Keratinocyte (primary cell): ENCODE results near the gene LMAN1. TPM values are rescaled to one million over a fixed set of nuclear protein-coding genes. Genes with fewer than 3 reads are reported as not detected.

Experiments
- DNase-seq: peaks from one replicate; pipeline ENCODE4 v3.0.0-alpha.2; 2011; ENCODE audit warnings: low read depth, missing footprints, low spot score
- FAIRE-seq: peaks from 2 replicates; lab custom pipeline; 2011; peaks lifted over from hg19 to GRCh38; lab: Jason Lieb, UNC
- H2AFZ ChIP-seq: 2 replicates; pipeline ENCODE4 v1.6.0; 2012; ENCODE audit warnings: low read length, control low read depth, inconsistent platforms; ENCODE audit not compliant: control insufficient read depth
- H3K27ac ChIP-seq: 2 replicates; pipeline ENCODE4 v1.5.1; 2011; ENCODE audit warnings: low read length; ENCODE audit not compliant: control insufficient read depth, insufficient read depth
- H3K27me3 ChIP-seq: 3 replicates; pipeline ENCODE4 v1.6.0; 2011; ENCODE audit warnings: low read length; ENCODE audit not compliant: control insufficient read depth, insufficient read depth; ENCODE audit errors: extremely low read depth
- H3K36me3 ChIP-seq, 2 experiments: 2 replicates in 1 of 2; 3 replicates in 1 of 2; pipeline ENCODE4 v1.5.1; 2011; ENCODE audit warnings: low read length in 2 of 2, mild to moderate bottlenecking in 1 of 2; ENCODE audit not compliant: control insufficient read depth in 2 of 2, insufficient read depth in 2 of 2; ENCODE audit errors: extremely low read depth in 1 of 2
- H3K4me1 ChIP-seq: 3 replicates; pipeline ENCODE4 v1.5.1; 2011; ENCODE audit warnings: low read length; ENCODE audit not compliant: control insufficient read depth, insufficient read depth; ENCODE audit errors: extremely low read depth
- H3K4me2 ChIP-seq: 3 replicates; pipeline ENCODE4 v1.6.0; 2011; ENCODE audit warnings: low read depth, low read length; ENCODE audit not compliant: control insufficient read depth, insufficient read depth; ENCODE audit errors: extremely low read depth
- H3K4me3 ChIP-seq, 3 experiments: fragments of 200-600 bp in 1 of 3; sonication (generic) in 1 of 3; 2 replicates in 2 of 3; 3 replicates in 1 of 3; pipeline ENCODE4 v1.5.1; 2011 to 2016; ENCODE audit warnings: low read length in 3 of 3, mild to moderate bottlenecking in 3 of 3, control low read depth in 2 of 3, inconsistent platforms in 1 of 3, low read depth in 1 of 3, mixed read lengths in 1 of 3, mixed run types in 1 of 3, moderate library complexity in 1 of 3; ENCODE audit not compliant: control insufficient read depth in 2 of 3, insufficient read depth in 2 of 3; ENCODE audit errors: extremely low read depth in 1 of 3
- H3K79me2 ChIP-seq: 2 replicates; pipeline ENCODE4 v1.6.0; 2012; ENCODE audit warnings: low read length; ENCODE audit not compliant: control insufficient read depth, insufficient read depth
- H3K9ac ChIP-seq: 3 replicates; pipeline ENCODE4 v1.6.0; 2011; ENCODE audit warnings: low read length; ENCODE audit not compliant: control insufficient read depth, insufficient read depth; ENCODE audit errors: extremely low read depth
- H3K9me1 ChIP-seq: 3 replicates; pipeline ENCODE4 v1.6.0; 2011; ENCODE audit warnings: low read length; ENCODE audit not compliant: control insufficient read depth, insufficient read depth; ENCODE audit errors: extremely low read depth
- H3K9me3 ChIP-seq: 2 replicates; pipeline ENCODE4 v1.5.1; 2012; ENCODE audit warnings: low read depth, low read length; ENCODE audit not compliant: control insufficient read depth
- H4K20me1 ChIP-seq: 3 replicates; pipeline ENCODE4 v1.6.0; 2011; ENCODE audit warnings: low read length; ENCODE audit not compliant: control insufficient read depth, insufficient read depth; ENCODE audit errors: extremely low read depth
- CTCF ChIP-seq, 3 experiments: IDR thresholded peaks in 1 of 3; conservative IDR thresholded peaks in 1 of 3; optimal IDR thresholded peaks in 1 of 3; 2 replicates in 2 of 3; 3 replicates in 1 of 3; pipeline versions ENCODE3 to v1.5.1; 2011; ENCODE audit warnings: low read length in 3 of 3, mild to moderate bottlenecking in 3 of 3, moderate library complexity in 2 of 3, control low read depth in 1 of 3, inconsistent platforms in 1 of 3; ENCODE audit not compliant: insufficient read depth in 2 of 3; ENCODE audit errors: extremely low read depth in 1 of 3
- EZH2 ChIP-seq: IDR thresholded peaks from one replicate; pipeline ENCODE4 v1.6.1; 2012; ENCODE audit warnings: inconsistent platforms, mild to moderate bottlenecking, low read length, moderate library complexity
- dilution Hi-C: fragments of 300-500 bp; cut with MboI; formaldehyde crosslinking; loops from one replicate; pipeline ENCODE4 v1.7.0; 2020; ENCODE audit warnings: low sequenced_read_pairs; ENCODE audit not compliant: extremely low pct_ligation_motif_present
- polyA plus RNA-seq, 5 experiments: library from polyadenylated mRNA; depleted of rRNA in 3 of 5; stranded (reverse) in 3 of 5; stranded (forward) in 1 of 5; unstranded in 1 of 5; fragments of >200 nt; gene quantifications; 1 replicate in 1 of 5; 2 replicates in 3 of 5; 3 replicates in 1 of 5; pipeline versions ENCODE4 v1.2.1 to v1.2.3, GENCODE V29; 2011 to 2012; ENCODE audit warnings: missing spikeins in 2 of 5, low read depth in 1 of 5, low replicate concordance in 1 of 5

Gene LMAN1
- polyA plus RNA-seq, 1 donor (not counting 4 experiments of a cell fraction or from before 2014, with no cell fraction given), result 55.6 TPM

- DNase-seq (no peak), FAIRE-seq (no peak)
Measured at GRCh38 chr18:59400407-59400806, 41.3 kb upstream of the LMAN1 start.

GRCh38 chr18:59395226-59396175 is 36.4 kb upstream of the LMAN1 start:
- no peaks in the 10 kb centered on the region for H3K9me3 ChIP-seq
- no peak overlapping the region for H3K4me2 ChIP-seq
- no peaks in the 10 kb centered on the region for H3K79me2 ChIP-seq
- no peak overlapping the region for H3K9ac ChIP-seq
- dilution Hi-C loops, result no loop called here
- H2AFZ ChIP-seq, result no peak overlapping the region
- H3K4me3 ChIP-seq, result no peak overlapping the region
- no peaks in the 10 kb centered on the region for H3K36me3 ChIP-seq
- no peaks in the 10 kb centered on the region for H3K27me3 ChIP-seq
- FAIRE-seq (no peak), DNase-seq (no peak)
- H4K20me1 ChIP-seq, result no peaks in the 10 kb centered on the region
- no peaks in the 10 kb centered on the region for H3K4me1 ChIP-seq
- no peaks in the 10 kb centered on the region for H3K9me1 ChIP-seq
- H3K27ac ChIP-seq, result no peak overlapping the region
- no peak for TF ChIP-seq CTCF (optimal IDR thresholded peaks at IDR 0.05 in 1 of 3, IDR thresholded peaks at IDR 0.05 in 1 of 3, conservative IDR thresholded peaks at IDR 0.05 in 1 of 3; ENCODE audit: extremely low read depth in 1 of 3, insufficient read depth in 2 of 3, low read length in 3 of 3)
- no peak for TF ChIP-seq EZH2

More at GRCh38 chr18:59400407-59400806, 41.3 kb upstream of the LMAN1 start:
- H3K36me3 ChIP-seq, result no peaks in the 10 kb centered on the region
- H3K79me2 ChIP-seq, result no peaks in the 10 kb centered on the region
- no peak overlapping the region for H3K4me3 ChIP-seq
- TF ChIP-seq CTCF (optimal IDR thresholded peaks at IDR 0.05 in 1 of 3, IDR thresholded peaks at IDR 0.05 in 1 of 3, conservative IDR thresholded peaks at IDR 0.05 in 1 of 3; ENCODE audit: extremely low read depth in 1 of 3, insufficient read depth in 2 of 3, low read length in 3 of 3) (no peak), EZH2 (no peak)
- H4K20me1 ChIP-seq, result no peaks in the 10 kb centered on the region
- no peaks in the 10 kb centered on the region for H3K9me3 ChIP-seq
- peaks cover 4% of the 10 kb centered on the region for H3K4me1 ChIP-seq
- H3K4me2 ChIP-seq, result no peak overlapping the region
- H3K9me1 ChIP-seq, result no peaks in the 10 kb centered on the region
- dilution Hi-C loops, result no loop called here
- H3K27ac ChIP-seq, result no peak overlapping the region
- no peak overlapping the region for H3K9ac ChIP-seq
- H2AFZ ChIP-seq, result no peak overlapping the region
- H3K27me3 ChIP-seq, result no peaks in the 10 kb centered on the region
